Stimulated activated naive CD8-positive, alpha-beta T cell treated with anti-CD3 and anti-CD28 coated beads, Interleukin-15, Interleukin-2, amounts not matched to agents 100 U/mL and 50 U/mL, for 24 hours (primary cell): ENCODE measurements around the gene TMEM174.
A peak's percentile ranks its signal among the peaks of the same experiment; 100 is the strongest.
"Not testable (repeated sequence)": the region's sequence is repeated elsewhere in the genome, so short reads cannot be mapped to it uniquely, and the experiment has no call there.

ENCODE experiments used
- ATAC-seq: fragments of 150-1000 bp; cut with Tn5 transposase; one replicate; pipeline ENCODE4 v1.10.0; 2021
- DNase-seq: peaks from one replicate; pipeline ENCODE4 v3.0.0; 2021

The TMEM174 gene

DNA sequence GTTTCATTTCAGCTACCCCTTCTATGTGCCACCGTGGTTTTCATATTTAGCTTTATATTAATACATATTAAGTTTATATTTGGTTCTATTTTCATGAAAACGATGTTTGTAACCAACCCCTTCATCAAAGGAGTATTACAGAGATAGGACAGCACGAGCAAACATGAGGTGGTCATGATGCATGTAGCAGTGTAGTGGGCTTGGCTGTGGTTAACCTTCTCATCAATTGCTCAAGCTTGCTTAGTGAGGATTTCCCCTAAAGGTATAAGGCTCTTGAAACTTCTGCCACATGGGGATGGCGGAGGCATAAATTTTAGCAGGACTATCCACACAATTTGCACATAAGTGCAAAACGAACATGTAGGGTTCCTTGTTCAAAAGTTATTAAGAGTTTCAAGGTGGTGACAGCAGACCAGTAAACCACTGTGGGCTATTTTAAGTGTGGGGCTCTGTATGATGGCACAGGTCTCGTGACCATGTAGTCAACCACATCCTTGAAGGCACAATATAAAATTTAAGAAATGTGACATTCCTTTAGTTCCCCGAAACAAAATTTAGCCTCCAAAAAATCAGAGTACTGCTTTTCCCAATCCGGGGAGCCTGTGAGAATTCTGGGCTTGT lies 24.8 kb downstream of the TMEM174 start:
- ATAC-seq (no peak), DNase-seq (no peak)

DNA sequence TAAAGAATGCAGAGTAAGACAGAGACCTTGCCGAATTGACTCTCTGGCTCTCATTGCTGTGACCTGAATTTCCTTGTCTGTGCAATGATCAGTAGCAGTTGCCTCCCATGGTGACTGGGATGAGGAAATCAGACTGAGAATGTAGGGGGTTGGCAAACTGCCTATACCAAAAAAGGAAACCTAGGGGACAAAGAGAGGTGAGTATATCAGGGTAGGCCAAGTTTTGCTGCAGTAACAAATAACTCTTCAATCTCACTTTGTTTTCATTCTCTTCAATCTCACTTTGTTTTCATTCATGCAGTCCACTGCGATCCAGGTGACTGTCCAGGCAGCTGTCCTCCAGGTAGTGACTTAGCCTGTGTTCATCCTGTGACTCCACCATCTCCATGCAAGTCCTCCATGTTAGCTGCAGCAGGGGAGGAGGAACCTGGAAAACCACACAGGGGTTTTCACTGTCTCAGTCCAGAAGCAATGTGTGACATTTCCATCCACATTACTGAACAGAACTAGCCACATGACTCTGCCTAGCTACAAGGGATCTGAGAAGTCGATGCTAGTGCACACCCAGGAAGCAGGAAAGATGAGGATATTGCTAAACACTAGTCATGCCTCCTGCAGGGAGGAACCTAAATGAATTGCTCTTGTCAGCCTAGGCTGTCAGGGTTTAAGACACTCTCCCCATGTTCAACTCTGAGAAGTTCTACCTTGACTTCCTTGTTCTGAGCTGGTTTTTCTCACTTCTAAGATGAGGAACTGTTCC lies 26.0 kb downstream of the TMEM174 start:
- DNase-seq (no peak), ATAC-seq (no peak)

DNA sequence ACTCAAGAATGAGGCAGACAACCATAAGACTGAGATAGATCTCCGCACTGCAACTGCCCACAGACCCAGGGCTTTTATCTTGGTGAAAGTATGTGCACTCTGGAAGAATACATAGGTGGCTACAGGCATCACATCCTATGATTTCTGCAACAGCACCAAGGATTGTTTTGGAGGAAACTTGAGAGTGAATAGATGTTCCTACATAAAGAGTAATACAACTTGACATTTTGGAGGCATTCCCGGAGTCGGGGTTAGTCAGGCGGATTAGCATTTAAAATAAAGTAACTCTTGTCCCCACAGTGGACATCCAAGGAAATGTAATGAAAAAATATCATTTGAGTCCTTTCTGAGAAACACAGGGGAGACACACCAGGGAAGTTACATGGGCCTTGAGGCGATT lies 26.7 kb downstream of the TMEM174 start:
- no peak for DNase-seq

DNA sequence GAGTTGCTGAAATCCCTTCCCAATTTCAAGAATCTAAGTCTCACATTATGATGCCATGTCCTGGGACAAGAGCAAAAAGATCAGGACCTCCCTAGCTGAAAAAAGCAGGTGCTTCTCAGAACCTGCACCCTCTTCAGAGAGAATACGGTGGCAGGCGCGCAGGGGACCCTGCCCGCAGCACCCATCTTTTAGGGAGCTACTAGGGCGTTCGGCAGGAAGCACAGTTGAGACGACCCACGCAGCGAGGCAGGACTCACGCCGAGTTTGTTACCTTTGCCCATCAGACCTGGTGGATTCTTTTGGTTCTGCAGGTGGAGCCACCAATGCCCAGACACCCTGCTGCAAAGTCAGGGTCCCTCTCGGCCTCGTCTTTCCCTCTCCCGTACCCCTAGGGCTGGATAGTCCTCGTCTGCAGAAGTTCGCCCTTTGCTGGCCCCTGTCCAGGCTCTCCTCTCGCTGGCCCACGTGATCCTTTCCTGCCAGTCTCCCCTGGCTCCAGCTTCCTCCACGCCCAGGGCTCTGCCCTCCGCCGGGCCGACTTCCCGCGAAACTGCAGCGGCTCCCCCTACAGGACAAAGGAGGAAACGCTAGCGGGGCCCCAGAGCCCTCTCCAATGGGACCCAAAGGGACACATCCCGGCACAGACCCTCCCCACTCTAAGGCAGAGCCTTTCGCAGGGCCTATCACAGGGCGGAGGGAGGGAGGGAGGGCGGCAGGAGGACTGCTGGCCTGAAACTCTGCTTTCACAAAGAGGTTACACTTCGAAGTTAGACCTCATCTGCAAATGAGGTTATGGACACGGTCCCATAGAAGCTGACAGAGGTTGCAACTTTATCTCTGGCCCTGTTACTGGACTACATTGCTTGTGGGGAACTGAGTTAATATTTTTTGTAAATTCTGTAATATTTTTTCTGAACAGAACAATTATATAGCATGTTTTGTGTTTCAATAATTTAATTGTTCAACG lies 28.8 kb downstream of the TMEM174 start:
- peak; percentile 81 for DNase-seq
- peak; percentile 68 for ATAC-seq

More for the DNA sequence above, 26.7 kb downstream of the TMEM174 start:
- no peak for ATAC-seq

DNA sequence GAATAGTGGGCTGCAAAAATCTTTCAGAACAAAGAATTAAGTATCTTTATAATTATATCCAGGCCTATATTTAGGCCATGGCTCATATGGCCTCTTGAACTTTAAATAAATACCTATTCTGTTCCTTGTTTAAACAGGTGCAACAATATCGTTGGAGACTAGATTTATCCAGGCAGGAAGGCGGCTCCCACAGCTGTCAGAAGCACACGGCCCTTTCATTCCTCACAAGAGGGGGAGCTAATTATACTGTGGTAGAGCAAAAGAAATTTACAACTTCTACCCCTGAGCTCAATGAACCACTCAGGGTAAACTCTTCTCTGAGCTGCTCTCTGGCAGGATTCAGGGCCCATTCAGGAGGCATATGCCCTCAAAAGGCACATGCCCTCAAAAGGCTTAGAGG lies 31.3 kb downstream of the TMEM174 start:
- ATAC-seq (no peak), DNase-seq (no peak)

DNA sequence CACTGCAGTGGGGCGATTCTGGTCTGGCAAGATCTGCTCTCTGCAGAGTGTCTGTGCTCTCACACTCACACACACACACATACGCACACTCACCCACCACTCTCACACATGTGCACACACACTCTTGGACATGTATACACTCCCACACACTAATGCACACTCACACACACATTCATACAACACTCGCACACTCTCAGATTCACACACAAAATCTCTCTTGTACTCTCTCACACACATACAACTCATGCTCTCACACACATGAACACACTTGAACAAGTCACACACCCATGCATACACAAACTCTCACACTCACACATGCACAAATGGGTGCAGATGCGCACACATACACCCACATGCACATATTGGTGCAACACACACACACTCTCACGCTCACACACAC lies 31.7 kb downstream of the TMEM174 start:
- no peak for ATAC-seq
- DNase-seq, result no peak

DNA sequence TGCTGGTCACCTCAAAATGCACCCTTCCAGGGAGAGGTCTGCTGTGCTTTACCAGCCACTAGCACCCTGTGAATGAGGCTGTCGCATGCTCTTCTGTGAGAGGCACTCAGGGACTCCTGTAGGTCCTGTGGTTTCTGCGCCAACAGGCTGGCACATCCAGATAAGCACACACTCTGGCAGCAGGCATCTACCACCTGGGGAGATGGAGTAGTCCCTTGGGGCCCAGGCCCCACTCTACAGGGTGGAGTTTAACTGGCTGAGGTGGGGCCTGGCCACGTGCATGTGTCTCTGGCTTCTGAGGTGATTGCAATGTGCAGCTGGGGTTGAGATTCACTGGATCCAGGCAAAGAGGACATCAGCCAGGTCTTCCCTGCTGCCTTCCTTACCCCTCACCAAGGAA lies 32.3 kb downstream of the TMEM174 start:
- DNase-seq, result no peak

DNA sequence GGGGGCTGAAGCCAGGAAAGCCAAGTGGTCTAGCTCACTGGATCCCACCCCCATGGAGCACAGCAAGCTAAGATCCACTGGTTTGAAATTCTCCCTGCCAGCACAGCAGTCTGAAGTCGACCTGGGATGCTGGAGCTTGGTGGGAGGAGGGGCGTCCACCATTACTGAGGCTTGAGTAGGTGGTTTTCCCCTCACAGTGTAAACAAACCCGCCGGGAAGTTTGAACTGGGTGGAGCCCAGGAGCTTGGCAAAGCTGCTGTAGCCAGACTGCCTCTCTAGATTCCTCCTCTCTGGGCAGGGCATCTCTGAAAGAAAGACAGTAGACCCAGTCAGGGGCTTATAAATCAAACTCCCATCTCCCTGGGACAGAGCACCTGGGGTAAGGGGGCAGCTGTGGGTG lies 34.2 kb downstream of the TMEM174 start:
- ATAC-seq, result not testable (repeated sequence)

More for the DNA sequence above, 32.3 kb downstream of the TMEM174 start:
- ATAC-seq, result no peak

DNA sequence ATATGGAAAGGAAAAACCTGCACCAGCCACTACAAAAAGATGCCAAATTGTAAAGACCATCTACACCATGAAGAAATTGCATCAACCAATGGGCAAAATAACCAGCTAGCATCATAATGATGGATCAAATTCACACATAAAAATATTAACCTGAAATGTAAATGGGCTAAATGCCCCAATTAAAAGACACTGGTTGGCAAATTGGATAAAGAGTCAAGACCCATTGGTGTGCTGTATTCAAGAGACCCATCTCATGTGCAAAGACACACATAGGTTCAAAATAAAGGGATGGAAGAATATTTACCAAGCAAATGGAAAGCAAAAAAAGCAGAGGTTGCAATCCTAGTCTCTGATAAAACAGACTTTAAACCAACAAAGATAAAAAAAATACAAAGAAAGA lies 36.1 kb downstream of the TMEM174 start:
- not testable (repeated sequence) for DNase-seq, ATAC-seq

More for the DNA sequence above, 34.2 kb downstream of the TMEM174 start:
- DNase-seq, result not testable (repeated sequence)

DNA sequence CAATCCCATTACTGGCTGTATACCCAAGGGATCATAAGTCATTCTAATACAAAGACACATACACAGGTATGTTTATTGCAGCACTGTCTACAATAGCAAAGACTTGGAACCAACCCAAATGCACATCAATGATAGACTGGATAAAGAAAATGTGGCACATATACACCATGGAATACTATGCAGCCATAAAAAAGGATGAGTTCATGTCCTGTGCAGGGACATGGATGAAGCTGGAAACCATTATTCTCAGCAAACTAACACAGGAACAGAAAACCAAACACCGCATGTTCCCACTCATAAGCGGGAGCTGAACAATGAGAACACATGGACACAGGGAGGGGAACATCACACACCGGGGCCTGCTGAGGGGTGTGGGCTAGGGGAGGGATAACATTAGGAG lies 39.7 kb downstream of the TMEM174 start:
- not testable (repeated sequence) for DNase-seq, ATAC-seq

DNA sequence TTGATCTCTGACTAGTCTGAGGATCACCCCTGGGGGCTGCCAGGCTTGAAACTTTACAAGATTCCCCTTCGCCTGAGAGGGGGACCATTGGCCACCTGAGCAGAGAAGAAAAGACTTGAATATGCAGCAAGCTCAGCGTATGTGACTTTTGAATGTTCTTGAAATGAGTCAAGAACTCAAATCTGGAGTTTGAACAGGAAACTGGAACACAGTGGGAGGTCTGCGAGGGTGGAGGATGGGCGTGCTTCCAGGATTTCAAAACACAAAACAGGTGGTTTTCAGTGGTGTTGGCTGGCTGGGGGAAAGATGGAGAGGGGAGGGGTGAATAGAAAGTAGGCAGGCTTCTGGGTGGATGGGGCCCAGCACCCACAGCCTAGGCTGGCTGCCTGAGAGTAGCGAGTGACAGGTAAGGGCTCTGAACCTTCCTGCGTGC lies 40.6 kb downstream of the TMEM174 start:
- DNase-seq (no peak), ATAC-seq (peak; percentile 53)

DNA sequence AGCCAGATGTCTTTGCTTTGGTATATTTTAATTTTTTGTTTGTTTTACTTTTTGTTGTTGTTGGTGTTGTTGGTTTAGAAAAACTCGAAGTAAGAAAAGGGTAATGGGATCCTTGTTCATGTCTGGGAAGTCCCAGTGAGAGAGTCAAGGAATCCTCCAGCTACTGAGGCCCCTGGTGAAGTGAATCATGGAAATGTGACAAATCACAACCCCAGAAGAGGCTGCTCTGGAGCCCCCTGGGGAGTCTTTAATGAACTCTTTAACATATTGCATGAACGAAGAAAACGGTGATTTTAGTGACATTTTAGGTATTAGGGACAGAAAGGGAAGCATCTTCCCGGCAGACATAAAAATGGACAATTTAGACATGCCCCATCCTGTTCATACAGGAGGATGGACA lies 41.3 kb downstream of the TMEM174 start:
- ATAC-seq (no peak), DNase-seq (no peak)

DNA sequence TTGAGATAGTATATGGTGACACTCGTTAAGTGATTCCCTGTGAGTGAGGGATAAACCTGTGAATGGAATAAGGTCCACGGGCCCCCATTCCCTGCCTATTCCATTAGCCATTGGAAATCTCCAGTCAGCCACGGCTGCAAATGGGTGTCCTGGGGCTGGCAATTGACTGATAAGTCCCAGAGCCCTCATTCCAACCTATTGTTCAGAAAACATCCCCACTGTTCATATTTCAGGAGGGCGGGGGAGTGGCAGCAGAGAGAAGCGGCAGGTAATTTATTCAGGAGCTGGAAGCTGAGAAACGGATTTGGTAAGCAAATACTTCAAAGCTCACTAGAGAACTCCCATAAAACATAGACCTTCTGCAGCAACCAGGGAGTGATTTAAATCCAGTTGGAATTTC lies 42.0 kb downstream of the TMEM174 start:
- no peak for ATAC-seq
- DNase-seq, result no peak

DNA sequence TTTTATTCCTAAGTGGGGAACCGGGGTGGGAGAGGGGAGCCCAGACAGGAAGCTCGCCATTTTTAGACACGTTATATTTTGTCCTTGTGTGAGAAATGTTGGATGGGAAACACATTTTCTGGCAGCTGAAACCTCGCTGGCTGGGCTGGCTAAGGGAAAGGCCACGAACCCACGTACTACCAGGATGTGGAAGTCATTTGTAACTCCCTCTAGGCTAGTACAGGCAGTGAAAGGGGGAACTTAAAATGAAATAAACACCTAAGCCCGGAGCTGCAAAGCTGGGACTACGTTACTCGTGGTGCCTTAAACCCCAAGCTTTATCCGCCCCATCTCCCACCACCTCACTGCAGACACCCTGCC lies 42.5 kb downstream of the TMEM174 start:
- ATAC-seq, result no peak
- no peak for DNase-seq

DNA sequence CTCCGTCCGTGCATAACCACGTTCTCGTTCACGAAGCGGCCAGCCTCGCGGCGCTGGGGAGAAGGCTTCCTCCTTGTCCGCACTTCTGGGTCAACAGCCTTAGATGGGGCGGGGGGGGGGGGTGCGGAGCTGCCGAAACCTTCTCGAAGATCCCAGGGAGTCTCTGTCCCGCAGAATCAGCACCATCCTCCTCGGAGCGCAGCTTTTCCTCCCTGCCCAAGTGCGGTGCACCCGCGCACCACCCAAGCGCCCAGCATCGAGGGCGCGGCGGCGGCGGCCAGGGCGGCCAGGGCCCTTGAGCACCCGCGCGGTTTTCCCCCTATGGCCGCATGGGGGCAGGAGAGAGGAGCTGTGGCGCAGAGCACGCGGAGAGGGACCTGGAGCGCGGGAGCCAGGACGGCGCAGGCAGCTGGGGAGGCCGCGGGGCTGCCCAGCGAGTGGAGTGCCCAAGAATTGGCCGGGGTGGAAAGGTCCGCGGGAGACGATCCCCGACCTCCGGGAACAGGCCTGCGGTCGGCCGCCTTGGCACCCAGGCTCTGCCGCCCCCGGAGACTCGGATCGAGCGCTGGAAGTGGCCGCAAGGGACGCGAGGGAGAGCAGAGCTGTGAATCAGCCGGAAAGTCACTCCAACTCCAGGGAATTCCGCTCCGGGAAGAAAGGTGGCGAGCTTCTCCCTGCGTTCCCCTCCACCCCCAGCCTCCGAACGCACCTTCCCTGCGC lies 43.1 kb downstream of the TMEM174 start:
- peak; percentile 78 for DNase-seq
- ATAC-seq, result peak; percentile 90

DNA sequence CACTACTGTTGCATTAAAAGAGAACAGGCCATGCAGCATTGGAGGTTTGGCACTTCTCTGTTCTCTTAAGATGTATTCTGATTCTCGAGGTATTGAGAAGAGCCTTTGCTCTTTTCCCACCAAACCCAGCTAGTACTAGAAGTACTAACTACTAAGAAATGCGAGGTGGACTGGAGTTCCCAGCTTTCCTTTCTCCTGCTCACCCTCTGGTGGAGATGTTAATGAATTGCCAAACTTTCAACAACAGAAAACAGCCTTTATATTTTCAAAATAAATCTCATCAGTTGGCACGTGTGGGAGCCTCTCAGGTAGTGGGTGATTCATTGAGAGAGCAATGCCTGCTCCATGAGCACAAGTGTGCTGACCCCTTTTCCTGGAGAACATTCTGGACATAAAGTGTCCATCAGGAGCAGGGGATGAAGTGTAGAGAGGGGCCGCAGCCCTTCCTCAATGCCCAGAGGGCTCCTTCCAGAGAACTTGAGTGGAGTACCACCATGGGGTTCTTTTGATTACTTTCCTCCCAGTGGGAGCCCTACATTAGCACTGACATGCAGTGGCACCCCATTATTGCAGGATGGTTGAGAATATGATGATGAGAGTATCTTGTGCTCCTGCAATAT lies 45.7 kb downstream of the TMEM174 start:
- DNase-seq, result no peak
- ATAC-seq, result no peak

DNA sequence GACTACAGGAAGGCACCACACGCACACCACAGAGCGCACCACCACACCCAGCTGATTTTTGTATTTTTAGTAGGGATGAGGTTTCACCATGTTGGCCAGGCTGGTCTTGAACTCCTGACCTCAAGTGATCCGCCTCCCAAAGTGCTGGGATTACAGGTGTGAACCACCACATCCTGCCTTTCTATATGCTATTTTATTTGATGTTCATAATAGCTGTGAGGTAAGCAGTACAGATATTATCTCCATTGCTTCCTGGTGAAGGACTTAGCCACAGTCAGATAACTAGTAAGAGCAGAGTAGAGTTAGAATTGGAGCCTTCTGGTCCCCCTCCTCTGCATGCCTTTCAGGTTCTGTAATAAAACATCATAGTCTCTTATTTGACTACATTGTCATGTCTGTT lies 46.3 kb downstream of the TMEM174 start:
- not testable (repeated sequence) for ATAC-seq, DNase-seq

DNA sequence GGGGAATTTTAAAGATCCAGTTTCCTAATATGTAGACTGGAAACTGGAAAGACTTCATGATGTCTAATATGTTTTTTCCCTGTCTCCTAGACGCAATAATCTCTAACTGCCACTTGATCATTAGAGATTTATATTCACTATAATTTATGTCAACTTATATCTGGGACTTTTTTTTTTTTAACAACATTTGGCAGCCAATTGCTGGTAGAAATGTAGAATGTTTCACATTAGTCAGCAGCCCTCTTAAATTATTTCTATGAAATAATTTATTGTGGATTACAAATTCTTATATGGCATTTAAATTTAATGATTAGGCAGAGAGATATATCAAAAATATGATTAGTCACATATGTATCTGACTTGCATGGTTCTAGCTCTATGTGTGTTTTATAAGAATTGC lies 48.2 kb downstream of the TMEM174 start:
- DNase-seq, result no peak
- no peak for ATAC-seq

DNA sequence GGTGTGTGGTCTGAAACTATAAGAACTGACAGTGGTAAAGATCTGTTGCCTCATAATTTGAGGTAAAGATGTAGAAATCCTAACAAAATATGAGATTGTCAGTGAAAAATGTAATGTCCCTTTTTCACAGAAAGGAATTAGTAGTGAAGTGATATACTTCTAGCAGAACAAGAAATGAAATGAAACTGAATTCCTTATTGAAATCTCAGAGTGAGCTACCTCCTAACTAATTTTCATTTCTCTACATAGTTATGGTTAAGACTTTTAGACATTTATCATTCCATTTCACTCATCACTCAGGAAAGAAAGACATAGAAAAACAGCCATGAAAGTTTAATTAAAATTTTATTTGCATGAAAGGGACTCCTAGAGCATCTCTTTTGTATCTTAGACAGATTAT lies 48.7 kb downstream of the TMEM174 start:
- ATAC-seq (no peak), DNase-seq (no peak)

DNA sequence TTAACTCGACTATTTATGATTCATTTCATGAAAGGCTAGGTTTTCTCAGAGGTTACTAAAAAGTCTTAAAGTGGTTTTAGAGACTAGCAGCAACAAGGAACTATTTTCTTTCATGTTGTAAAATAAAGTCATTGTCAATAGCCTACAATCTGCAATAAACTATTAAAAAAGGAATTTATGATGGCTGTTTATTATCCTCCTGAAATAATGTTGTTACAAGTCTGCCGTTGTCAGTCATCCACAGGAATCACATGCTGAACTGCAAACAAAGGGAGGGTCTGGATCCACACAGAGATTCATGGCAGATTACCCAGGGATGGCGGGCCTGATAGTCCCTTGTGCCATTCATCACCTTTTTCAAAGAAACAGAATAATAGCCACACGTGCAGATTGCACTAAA lies 49.2 kb downstream of the TMEM174 start:
- DNase-seq (no peak), ATAC-seq (no peak)
